HUES48 (cell line): ENCODE data around the gene FCGR2B.
"Not testable (repeated sequence)": the region's sequence is repeated elsewhere in the genome, so short reads cannot be mapped to it uniquely, and the experiment has no call there.

ENCODE experiments used
- H3K27ac ChIP-seq: one replicate; pipeline ENCODE4 v1.7.0; 2013; ENCODE audit warnings: low read depth, low read length, inconsistent platforms
- H3K27me3 ChIP-seq: 2 replicates; pipeline ENCODE4 v1.6.1; 2013; ENCODE audit warnings: mild to moderate bottlenecking, low read length; ENCODE audit not compliant: control insufficient read depth, insufficient read depth
- H3K36me3 ChIP-seq: 2 replicates; pipeline ENCODE4 v1.6.1; 2013; ENCODE audit warnings: low read length; ENCODE audit not compliant: control insufficient read depth, insufficient read depth
- H3K4me1 ChIP-seq: 2 replicates; pipeline ENCODE4 v1.6.1; 2013; ENCODE audit warnings: mild to moderate bottlenecking, low read length; ENCODE audit not compliant: control insufficient read depth, insufficient read depth
- H3K4me3 ChIP-seq: 2 replicates; pipeline ENCODE4 v1.5.1; 2013; ENCODE audit warnings: mild to moderate bottlenecking, low read depth, low read length
- H3K9ac ChIP-seq: 2 replicates; pipeline ENCODE4 v1.6.1; 2013; ENCODE audit warnings: mild to moderate bottlenecking, low read depth, low read length, moderate library complexity
- H3K9me3 ChIP-seq: 2 replicates; pipeline ENCODE4 v1.6.1; 2013; ENCODE audit warnings: low read length; ENCODE audit not compliant: control insufficient read depth, insufficient read depth

Gene FCGR2B

DNA sequence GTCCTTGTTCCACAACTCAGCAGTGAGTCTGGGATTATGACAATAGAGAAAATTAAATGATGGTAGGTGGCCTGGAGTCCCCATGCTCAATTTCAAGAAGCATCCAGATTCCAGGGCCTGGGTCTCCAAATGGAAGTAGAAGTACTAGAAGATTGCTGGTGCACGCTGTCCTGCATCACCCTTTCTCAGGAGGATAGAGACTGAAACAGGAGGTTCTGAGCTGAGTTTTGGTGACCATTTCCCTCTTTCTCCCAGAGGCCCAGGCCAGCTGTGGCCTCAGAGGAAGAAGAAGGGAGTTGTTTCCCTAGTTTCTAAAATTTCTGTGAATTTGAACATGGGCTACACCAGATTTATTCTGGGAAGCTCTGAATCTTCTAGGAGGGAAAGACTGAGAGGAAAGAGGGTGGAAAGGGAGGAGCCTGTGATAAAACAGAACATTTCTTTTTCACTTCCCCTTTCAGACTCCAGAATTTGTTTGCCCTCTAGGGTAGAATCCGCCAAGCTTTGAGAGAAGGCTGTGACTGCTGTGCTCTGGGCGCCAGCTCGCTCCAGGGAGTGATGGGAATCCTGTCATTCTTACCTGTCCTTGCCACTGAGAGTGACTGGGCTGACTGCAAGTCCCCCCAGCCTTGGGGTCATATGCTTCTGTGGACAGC lies at the start of gene FCGR2B:
FCGR2B (plus strand) TSS at position 460 of the 656 bp plus-strand sequence; CDS start at position 559, 99 bp downstream.
- H3K4me1 ChIP-seq, H3K4me3 ChIP-seq, H3K27me3 ChIP-seq, H3K27ac ChIP-seq, H3K36me3 ChIP-seq, H3K9ac ChIP-seq, H3K9me3 ChIP-seq: not testable (repeated sequence)

DNA sequence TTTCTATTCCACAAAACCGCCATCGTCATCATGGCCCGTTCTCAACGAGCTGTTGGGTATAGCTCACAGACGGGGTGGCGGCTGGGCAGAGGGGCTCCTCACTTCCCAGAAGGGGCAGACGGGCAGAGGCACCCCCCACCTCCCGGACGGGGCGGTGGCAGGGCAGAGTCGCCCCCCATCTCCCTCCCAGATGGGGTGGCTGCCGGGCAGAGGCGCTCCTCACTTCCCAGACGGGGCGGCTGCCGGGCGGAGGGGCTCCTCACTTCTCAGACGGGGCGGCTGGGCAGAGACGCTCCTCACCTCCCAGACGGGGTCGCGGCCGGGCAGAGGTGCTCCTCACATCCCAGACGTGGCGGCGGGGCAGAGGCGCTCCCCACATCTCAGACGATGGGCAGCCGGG lies 46.5 kb upstream of the FCGR2B start:
- H3K36me3 ChIP-seq, H3K4me3 ChIP-seq, H3K27me3 ChIP-seq, H3K9ac ChIP-seq, H3K9me3 ChIP-seq, H3K27ac ChIP-seq, H3K4me1 ChIP-seq: not testable (repeated sequence)

DNA sequence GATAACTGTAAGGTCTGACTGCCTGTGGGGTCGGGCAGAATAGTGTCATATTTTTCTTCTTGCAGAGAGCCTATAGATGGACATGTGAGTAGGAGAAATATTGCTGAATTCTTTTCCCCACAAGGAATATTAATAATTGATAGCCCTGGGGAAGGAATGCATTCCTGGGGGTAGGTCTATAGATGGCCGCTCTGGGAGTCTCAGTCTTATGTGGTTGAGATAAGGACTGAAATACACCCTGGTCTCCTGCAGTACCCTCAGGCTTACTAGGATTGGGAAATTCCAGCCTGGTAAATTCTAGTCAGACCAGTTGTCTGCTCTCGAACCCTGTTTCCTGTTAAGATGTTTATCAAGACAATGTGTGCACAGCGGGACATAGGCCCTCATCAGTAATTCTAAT lies 44.4 kb upstream of the FCGR2B start:
- peaks cover 10% of the 10 kb centered on the region for H3K27me3 ChIP-seq
- H3K4me3 ChIP-seq, H3K9me3 ChIP-seq, H3K9ac ChIP-seq, H3K36me3 ChIP-seq, H3K4me1 ChIP-seq, H3K27ac ChIP-seq: not testable (repeated sequence)

DNA sequence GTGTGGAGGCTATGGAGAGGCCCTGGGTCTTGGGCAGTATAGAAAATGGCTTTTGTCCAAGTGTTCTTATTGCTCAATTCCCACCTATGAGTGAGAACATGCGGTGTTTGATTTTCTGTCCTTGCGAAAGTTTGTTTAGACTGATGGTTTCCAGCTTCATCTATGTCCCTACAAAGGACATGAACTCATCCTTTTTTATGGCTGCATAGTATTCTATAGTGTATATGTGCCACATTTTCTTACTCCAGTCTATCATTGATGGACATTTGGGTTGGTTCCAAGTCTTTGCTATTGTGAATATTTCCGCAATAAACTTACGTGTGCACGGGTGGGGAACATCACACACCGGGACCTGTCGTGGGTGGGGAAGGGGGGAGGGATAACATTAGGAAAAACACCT lies 42.5 kb upstream of the FCGR2B start:
- not testable (repeated sequence) for H3K36me3 ChIP-seq, H3K9ac ChIP-seq, H3K27ac ChIP-seq, H3K4me1 ChIP-seq, H3K9me3 ChIP-seq
- Histone ChIP-seq H3K4me3 (peak overlapping the region; percentile 87; the same call in 1 of the 2 replicates), H3K27me3 (peaks cover 10% of the 10 kb centered on the region)

DNA sequence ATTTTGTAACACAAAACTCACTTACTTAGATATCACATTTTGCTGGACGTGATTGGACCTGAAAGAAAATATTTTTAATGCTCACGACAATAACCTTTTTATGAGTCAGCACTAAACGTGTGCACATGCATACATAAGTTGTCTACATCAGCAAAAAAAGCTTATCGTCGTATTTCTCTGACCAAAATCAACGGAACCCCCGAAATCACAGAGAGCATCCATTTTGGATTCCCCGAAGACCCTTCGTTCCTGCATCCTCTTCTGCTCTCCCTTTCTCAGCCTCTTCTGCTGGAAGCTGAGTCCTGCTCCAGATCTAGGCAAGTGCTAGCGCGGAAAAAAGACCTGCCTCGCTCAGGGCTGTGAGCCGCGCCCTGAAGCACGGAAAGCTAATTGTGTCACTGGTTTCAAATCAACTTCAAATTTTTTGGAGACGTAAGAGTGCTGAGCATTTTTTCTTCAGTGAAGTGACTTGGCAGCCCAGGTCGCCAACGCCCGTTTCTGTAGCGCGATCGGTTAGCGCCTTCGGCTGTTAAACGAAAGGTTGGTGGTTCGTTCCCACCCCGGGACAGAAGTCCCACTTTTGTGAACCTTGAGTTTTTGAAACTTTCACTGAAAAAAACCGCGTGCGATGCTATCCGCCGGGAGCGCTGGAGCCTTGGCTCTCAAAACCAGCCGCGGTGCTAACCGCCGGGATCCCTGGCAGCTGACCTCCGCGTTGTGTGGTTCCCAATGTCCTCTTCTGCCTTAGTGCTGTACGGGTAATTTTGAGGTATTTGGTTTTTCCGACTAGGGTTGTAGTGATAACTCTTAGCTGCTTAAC lies 41.6 kb upstream of the FCGR2B start:
- H3K9ac ChIP-seq, result peak overlapping the region; percentile 75
- H3K4me3 ChIP-seq, result peak overlapping the region; percentile 87
- H3K27ac ChIP-seq, result peak overlapping the region; percentile 73
- H3K9me3 ChIP-seq, H3K36me3 ChIP-seq, H3K4me1 ChIP-seq: not testable (repeated sequence)
- H3K27me3 ChIP-seq, result peaks cover 10% of the 10 kb centered on the region

DNA sequence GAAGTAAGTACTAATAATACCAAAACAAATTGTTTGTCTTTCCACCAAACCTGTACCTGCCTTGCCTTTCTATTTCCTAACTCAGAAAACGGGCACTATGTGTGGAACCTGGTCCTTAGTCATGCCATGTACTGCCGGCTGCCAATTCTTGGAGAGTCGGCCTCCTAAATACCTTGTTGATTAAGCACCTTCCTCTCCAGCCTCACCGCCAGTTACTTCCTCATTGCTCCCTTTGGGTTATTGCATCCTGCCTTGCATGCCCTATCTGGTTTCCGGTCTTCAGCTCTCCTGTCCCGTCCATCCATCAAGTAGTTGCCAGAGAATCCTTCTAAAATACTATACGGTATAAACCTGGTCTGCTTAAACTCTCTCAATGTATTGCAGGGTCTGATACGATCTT lies 40.9 kb upstream of the FCGR2B start:
- not testable (repeated sequence) for H3K36me3 ChIP-seq, H3K4me1 ChIP-seq, H3K9me3 ChIP-seq, H3K27ac ChIP-seq, H3K9ac ChIP-seq
- Histone ChIP-seq H3K27me3 (peaks cover 10% of the 10 kb centered on the region), H3K4me3 (peak overlapping the region; percentile 87)

DNA sequence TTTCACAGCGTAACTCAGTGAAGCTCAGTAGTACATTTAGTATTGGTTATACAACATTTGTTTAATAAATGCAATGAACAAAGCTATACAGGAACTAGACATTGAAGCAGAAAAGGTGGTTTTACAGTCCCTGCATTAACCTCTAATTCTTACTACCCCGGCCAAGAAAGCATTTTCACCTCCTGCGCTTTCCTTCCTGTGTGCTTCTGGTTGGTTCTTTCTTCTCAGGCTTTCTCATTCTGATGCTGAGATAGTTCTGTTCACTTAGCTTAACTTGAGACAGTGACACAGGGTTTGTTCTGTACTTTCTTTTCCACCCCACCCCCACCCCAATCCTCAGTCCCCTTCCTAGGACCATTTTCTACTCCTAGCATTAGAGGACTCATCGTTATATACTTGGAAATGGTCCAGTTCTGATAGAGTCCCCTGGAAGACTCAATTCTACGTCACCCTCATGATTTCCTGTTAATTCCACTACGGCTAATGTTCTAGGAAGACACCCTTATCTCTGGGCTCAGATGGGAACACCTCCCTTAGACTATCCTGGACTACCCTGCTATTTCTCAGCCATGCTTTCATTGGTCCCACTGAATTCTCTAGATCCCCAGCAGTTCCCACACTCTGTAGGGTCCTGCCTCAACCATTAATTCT lies 39.4 kb upstream of the FCGR2B start:
- H3K9me3 ChIP-seq, H3K27ac ChIP-seq, H3K4me1 ChIP-seq, H3K36me3 ChIP-seq, H3K9ac ChIP-seq, H3K4me3 ChIP-seq: not testable (repeated sequence)
- H3K27me3 ChIP-seq, result peaks cover 10% of the 10 kb centered on the region

DNA sequence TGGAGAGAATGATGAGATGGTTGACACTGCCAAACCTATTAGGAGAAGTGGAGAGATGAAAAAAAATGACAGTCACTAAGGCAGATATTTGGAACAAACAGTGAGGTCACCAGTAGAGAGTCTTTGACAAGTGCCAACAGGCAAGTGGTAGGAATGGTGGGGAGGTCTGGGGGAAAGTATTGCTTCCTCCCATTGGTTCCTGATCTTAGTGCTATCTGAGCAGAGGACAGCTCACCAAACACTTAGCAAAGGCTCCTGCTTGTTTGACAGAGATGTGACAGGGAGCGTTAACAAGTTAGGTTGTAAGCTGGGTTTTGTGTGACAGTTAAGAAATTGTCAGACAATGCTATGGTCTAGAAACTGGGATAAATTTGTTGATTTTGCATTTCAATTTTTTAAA lies 38.3 kb upstream of the FCGR2B start:
- H3K4me3 ChIP-seq, H3K9me3 ChIP-seq, H3K36me3 ChIP-seq, H3K9ac ChIP-seq, H3K27ac ChIP-seq, H3K4me1 ChIP-seq: not testable (repeated sequence)
- H3K27me3 ChIP-seq, result peaks cover 10% of the 10 kb centered on the region

DNA sequence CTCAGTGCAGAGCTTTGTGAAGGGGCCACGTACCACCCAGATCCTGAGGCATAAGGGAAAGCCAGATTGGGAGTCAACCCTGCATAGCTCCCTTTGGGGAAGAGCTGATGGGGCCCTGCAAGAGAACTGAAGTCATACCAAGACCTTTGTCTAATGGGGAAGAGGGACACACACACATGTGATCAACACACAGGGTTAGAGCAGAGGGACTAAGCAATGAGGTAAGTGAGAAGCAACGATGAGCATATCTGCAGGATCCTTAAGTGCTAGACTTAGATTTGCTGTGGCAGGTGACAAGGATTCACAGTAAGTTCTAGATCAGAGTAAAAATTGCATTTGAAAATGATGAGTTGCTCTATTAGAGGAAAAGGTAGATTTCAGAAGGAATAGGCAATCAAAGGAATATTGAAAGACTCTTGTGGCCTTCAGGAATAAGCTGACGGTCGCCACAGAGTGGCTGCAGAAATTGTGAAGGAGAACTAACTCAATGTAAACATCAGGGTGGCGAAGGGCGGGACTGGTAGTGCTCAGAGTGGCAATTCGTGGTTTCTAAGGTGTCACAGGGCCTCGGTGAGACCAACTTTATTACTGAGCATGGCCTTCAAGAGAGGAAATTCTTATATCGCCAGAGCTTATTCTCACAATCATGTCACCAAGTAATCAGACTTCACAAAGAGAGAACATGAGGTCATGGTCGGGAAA lies 36.3 kb upstream of the FCGR2B start:
- not testable (repeated sequence) for H3K4me3 ChIP-seq, H3K36me3 ChIP-seq, H3K27ac ChIP-seq, H3K4me1 ChIP-seq, H3K9ac ChIP-seq, H3K9me3 ChIP-seq
- H3K27me3 ChIP-seq, result peaks cover 10% of the 10 kb centered on the region

DNA sequence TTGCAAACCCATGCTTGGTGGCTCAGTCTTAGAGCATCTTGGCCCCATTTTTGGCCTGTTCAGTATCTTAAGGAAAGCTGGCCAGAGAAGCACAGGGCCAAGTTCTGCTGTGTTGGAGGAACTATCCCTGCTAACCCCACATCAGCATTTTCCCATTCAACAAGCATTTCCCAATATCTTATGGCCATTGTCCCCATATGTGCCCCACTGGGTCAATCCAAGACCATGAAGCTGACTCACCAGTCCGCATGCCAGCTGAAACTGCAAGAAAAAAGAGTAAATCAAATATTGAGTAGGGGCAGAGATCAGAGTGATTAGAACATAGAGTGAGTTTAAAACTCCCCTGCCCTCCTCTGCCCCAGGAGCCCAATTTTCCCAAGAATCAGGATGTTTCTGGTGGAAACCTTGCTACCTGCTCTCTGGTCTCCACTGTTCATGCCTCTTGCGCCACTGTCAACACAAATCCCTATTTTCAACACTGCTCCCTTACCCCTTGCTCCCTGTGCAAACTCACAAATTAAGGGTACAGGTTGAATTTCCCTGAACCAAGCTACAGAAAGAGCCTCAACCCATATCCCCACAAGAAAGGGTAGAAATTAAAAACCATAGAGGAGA lies 32.7 kb upstream of the FCGR2B start:
- H3K9me3 ChIP-seq, H3K27ac ChIP-seq, H3K27me3 ChIP-seq, H3K36me3 ChIP-seq, H3K4me1 ChIP-seq, H3K4me3 ChIP-seq, H3K9ac ChIP-seq: not testable (repeated sequence)
